Stimulated activated CD8-positive, alpha-beta memory T cell treated with anti-CD3 and anti-CD28 coated beads, Interleukin-15, amount 100 ng/mL, for 4 hours (primary cell): Measurements from ENCODE around the gene RASGRP2.
"Not testable (repeated sequence)": the region's sequence is repeated elsewhere in the genome, so short reads cannot be mapped to it uniquely, and the experiment has no call there.

Experiments
- DNase-seq, 2 donors: peaks; one replicate each; pipeline ENCODE4 v3.0.0-alpha.2; 2020; ENCODE audit warnings: low read depth in 2 of 2

The RASGRP2 gene

GRCh38 chr11:64719406-64719805 is 24.5 kb downstream of the RASGRP2 start:
- no peak for DNase-seq

DNA sequence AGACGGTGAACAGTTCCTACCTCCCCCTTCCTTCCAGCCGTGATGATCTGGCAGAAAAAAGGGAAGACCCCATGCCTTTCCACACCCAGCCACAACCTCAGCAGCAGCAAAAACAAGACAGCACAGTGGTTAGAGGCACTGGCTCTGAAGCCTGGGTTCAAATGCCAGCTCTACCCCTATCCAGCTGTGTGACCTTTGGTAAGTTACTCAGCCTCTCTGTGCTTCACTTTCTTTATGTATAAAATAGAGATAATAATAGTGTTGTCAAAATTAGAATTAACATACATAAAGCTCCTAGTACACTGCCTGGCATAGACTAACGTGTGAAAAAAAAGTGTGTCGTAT is 25.2 kb downstream of the RASGRP2 start:
- DNase-seq: no peak

DNA sequence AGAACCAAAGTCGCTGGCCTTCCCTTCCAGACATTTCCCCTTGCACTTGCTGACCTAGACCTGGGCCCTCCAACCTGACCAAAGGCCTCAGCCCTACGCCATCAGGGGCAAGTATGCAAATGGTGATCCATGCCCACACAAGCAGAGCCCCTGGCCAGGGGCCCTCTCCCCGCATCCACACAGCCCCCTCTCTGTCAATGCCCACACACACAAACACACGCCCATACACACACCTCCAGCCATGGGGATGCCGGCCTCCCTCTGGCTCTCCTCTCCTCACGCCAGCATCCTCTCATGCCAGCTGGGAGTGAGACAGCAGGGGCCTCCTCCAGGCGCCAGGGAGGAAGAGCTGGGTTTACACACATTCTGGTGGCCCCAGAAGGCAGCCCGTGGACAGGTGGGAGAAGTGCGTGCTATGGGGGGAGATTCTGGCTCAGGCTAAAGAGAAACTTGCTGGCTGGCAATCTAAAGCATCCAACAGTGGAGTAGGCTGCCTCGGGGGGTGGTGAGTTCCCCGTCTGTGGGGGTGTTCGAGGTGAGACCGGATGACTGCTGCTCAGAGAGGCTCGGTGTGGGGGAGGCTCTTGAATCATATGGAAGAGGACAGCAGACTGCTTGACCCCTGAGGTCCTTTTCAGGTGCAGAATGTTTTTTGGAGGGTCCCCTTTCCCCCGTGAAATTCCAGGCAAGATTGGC is 25.7 kb downstream of the RASGRP2 start:
- no peak for DNase-seq

GRCh38 chr11:64717268-64717578 is 26.7 kb downstream of the RASGRP2 start:
- DNase-seq: no peak

DNA sequence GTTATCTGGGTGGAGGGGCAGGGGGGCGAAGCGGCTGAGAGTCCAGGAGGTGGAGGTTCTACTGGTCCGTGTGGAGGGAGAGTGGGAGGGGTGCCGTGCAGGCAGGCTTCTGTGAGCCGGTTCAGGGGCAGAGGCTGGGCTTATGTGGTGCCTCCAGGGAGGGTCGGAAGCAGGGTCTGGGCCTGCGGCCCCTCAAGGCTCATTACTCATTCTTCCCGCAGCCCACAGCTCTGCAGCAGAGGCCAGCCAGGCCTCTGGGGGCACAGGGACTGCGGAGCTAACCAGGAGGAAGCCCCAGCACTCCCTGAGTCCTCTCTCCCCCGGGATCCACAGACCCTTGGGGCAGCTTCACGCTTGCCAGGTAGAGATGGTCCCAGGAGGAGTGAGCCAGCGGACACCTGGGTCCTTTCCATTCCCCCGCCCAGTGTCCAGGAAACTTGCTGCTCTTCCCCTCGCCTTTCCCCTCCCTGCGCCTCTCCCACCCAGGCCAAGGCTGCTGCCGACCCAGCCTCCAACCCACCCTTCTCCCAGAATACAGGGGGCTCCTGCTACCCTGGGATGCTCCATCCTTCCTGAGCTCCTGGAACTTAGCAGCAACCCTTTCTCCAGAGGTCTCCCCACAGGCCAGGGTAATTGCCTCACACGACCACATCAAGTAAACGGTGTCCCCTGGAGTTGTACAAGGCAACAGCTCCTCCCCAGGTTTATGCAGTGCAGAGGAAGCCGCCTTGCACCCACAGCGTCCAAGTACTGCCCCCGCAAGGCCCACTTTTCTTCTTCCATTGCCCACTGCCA is 27.3 kb downstream of the RASGRP2 start:
- DNase-seq: no peak

DNA sequence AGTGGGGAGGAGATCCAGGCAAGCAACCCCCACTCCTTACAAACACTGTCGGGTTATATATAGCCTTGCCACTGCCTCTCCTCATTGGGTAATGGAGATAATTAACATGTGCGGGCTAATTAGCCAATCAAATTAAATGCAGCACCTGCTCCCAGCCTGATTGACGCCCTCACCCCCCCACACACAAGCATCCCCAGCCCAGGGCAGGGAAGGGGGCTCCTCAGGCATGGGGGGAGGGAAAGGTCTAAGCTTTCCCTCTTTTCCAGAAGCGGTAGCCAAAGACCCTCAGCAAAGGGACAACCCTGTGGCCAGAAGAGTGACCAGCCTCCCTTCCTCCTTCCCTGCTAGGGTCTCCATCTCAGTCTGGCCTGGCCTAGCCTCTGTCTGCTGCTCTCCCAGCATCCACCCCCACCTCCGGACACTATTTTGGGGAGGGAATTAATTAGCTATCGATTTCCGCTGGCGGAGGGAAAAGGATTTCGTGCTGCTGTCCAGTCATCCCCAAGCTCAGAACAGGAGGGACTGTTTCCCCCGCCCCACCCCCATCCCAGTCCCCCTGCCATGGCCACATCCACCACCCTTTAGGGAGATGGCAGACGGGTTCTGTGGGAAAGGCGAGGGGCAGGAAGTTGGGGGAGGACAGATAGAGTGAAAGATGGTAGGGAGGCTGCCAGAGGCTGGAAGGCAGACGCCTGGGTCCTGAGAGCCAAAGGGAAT is 28.0 kb downstream of the RASGRP2 start:
- no peak for DNase-seq

DNA sequence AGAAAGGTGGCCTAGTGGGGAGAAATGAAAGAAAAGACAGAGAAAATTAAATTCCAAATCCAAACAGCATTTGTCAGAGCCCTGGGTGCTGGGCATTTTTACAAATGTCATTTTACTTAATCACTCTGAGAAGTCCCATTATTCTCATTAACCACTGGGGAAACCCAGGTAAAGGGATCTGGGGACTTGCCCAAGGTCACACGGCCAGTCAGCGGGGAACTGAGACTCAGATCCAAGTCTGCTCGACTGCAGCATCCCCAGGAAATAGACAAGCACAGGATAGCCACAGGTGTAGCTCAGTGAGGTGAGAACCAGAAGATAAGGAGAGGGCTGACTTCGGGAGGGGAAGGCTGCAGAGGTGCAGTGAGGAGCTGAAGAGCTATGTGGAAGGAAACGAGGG is 28.8 kb downstream of the RASGRP2 start:
- no peak for DNase-seq

GRCh38 chr11:64714666-64715065 is 29.3 kb downstream of the RASGRP2 start:
- DNase-seq: no peak

DNA sequence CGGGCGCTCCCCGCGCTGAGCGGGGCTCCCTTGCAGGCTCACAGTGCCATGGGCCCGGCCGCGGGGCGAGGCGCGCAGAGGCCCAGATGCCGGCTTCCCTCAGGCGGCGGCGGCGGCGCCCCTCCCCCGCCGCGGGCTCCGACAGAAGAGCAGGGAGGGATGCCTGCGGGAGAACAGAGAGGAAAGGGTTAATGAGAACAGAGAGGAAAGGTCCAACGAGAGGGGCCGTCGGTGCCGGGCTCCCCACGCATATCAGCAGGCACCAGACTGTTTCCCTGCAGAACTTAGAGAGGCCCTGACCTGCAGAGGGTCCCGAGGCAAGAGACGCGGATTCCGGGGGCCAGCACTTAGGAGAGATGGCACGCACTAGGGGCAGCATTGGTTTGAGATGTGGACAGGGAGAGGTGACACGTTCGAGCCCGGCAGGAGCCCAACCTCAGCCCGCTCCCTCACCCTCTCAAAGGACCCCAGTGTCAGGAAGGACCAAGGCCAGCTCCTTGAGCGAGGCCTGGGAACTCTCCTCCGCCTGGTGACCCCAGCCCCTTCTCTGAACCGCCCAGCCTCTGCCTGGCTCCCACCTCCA is 30.1 kb downstream of the RASGRP2 start:
- DNase-seq: no peak

GRCh38 chr11:64713016-64713707 is 30.8 kb downstream of the RASGRP2 start:
- no peak for DNase-seq

GRCh38 chr11:64712430-64713015 is 31.4 kb downstream of the RASGRP2 start:
- no peak for DNase-seq

- no peak for DNase-seq
These were observed 32.0 kb downstream of the RASGRP2 start for GRCh38 chr11:64711956-64712362.

- DNase-seq: no peak
These were observed 32.6 kb downstream of the RASGRP2 start for GRCh38 chr11:64711138-64711955.

- no peak for DNase-seq
These were observed 33.4 kb downstream of the RASGRP2 start for GRCh38 chr11:64710418-64711137.

- no peak for DNase-seq
These were observed 38.4 kb downstream of the RASGRP2 start for GRCh38 chr11:64705501-64705900.

DNA sequence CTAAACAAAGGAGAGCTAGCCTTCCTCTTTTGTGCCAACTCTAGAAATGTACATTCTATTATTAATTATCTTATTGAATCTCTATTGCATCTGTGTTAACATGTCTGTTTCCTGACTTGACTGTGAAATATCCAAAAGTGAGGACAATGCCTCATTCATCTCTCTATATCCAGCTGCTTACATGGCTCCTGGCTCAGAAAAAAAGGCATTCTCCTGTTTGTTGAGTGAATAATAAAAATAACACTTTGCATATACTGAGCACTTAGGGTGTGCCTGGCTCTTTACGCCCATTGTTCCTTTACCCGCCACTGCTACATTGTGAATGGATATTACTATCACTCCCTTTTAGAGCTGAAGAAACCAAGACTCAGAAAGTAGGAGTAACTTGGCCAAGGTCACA is 40.9 kb downstream of the RASGRP2 start:
- DNase-seq: no peak

DNA sequence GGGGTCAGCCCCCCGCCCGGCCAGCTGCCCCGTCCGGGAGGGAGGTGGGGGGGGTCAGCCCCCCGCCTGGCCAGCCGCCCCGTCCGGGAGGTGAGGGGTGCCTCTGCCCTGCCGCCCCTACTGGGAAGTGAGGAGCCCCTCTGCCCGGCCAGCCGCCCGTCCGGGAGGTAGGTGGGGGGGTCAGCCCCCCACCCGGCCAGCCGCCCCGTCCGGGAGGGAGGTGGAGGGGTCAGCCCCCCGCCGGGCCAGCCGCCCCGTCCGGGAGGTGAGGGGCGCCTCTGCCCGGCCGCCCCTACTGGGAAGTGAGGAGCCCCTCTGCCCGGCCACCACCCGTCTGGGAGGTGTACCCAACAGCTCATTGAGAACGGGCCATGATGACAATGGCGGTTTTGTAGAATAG is 42.0 kb downstream of the RASGRP2 start:
- DNase-seq: not testable (repeated sequence)

GRCh38 chr11:64698427-64698826 is 45.5 kb downstream of the RASGRP2 start:
- no peak for DNase-seq

DNA sequence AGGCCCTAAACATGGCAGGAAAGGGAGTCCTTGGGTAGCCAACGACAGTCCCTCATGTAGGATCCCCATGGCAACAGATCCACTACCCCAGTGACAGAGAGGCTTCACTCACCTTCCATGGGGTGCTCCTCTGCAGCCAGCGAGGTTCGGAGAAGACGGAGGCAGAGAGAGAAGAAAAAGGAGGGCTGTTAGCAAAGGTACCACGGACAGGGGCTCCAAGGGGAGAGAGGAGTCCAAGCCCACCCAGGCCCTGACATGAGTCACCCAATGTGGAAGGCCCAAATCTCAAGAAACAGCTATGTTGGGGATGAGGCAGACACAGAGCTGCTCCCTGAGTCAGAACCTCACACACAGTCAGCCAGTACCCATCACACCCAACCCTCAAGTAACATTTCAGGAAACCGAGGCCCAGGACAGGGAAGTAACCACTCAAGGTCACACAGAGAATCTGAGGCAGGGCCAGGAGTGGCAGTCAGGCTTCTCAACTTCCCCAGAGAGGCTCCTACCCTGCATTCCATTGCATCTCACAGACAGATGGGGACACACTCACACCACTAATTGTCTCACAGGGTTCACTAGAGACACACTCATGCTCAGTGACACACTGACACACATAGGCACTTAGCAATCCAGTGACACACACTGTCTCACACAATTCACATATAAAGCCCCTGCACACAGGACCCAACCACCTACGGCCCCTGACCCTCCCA is 46.1 kb downstream of the RASGRP2 start:
- no peak for DNase-seq
